Lung (tissue), 12 donors: ENCODE results near the gene UBXN11. TPM values are rescaled to one million over a fixed set of nuclear protein-coding genes. Genes with fewer than 3 reads are reported as not detected.
A peak's percentile ranks its signal among the peaks of the same experiment; 100 is the strongest.

Experiments
- ATAC-seq: fragments of 200-7000 bp; cut with Tn5 transposase; one replicate; pipeline ENCODE4 v1.9.1; 2020; ENCODE audit warnings: moderate number of reproducible peaks; ENCODE audit not compliant: insufficient read depth, low FRiP score
- DNase-seq, 3 donors: peaks; one replicate each; pipeline ENCODE4 v3.0.0-alpha.2; 2013 to 2017
- H3K27ac ChIP-seq, 2 donors: one replicate each; pipeline ENCODE4 v1.5.1; 2013; ENCODE audit warnings: mild to moderate bottlenecking in 2 of 2, moderate library complexity in 2 of 2, control low read depth in 1 of 2, inconsistent platforms in 1 of 2, low read depth in 1 of 2, low read length in 1 of 2
- H3K27me3 ChIP-seq, 3 donors: one replicate each; pipeline ENCODE4 v1.5.1; 2013; ENCODE audit warnings: low read length in 2 of 3; ENCODE audit not compliant: control insufficient read depth in 3 of 3, insufficient read depth in 3 of 3
- H3K36me3 ChIP-seq, 4 donors: one replicate each; pipeline ENCODE4 v1.5.1; 2013; ENCODE audit warnings: low read length in 4 of 4, mild to moderate bottlenecking in 1 of 4, moderate library complexity in 1 of 4; ENCODE audit not compliant: control insufficient read depth in 4 of 4, insufficient read depth in 4 of 4
- H3K4me1 ChIP-seq, 5 donors: one replicate each; pipeline ENCODE4 v1.5.1; 2013; ENCODE audit warnings: low read length in 5 of 5, mild to moderate bottlenecking in 2 of 5, moderate library complexity in 1 of 5; ENCODE audit not compliant: control insufficient read depth in 5 of 5, insufficient read depth in 5 of 5
- H3K4me3 ChIP-seq: one replicate; pipeline ENCODE4 v1.5.1; 2013; ENCODE audit warnings: mild to moderate bottlenecking, control low read depth, moderate library complexity
- H3K9ac ChIP-seq, 2 donors: one replicate each; pipeline ENCODE4 v1.5.1; 2013; ENCODE audit warnings: low read length in 2 of 2, control low read depth in 1 of 2; ENCODE audit not compliant: insufficient read depth in 1 of 2
- H3K9me3 ChIP-seq, 4 donors: one replicate each; pipeline ENCODE4 v1.5.1; 2013; ENCODE audit warnings: low read length in 3 of 4, mild to moderate bottlenecking in 1 of 4, moderate library complexity in 1 of 4; ENCODE audit not compliant: control insufficient read depth in 4 of 4, insufficient read depth in 3 of 4
- WGBS, 2 donors: extraction: QIAGEN DNeasy Blood & Tissue Kit; methylation state at CpG; one replicate each; pipeline ENCODE4 v1.1.7; 2013; 5-methylcytosine and 5-hydroxymethylcytosine counted together
- polyA plus RNA-seq, 2 donors: library from polyadenylated mRNA; stranded (reverse); fragments of 200-250 nt; gene quantifications; one replicate each; pipeline ENCODE4 v1.2.1, GENCODE V29; 2013
- total RNA-seq, 2 donors: library from RNA; depleted of rRNA in 1 of 2; stranded (reverse); fragments of >200 nt in 1 of 2; gene quantifications; one replicate each; pipeline ENCODE4 v1.2.1, GENCODE V29; 2014 to 2021
- TF ChIP-seq, protein P1 (sequence below): IDR thresholded peaks from 2 replicates; pipeline ENCODE4 v1.5.1; 2012; ENCODE audit warnings: mild to moderate bottlenecking; ENCODE audit errors: control extremely low read depth, extremely low read depth
- donor health status: control.
- donor health status: control.
- donor health status: Bipolar disorder and iron deficiency.
- donor health status: healthy.
- donor health status: DM: yes; HTN: yes; CAD: no.

UBXN11 gene
- total and polyA plus RNA-seq, 4 donors: 20.1 to 82.1 (median 54.9) TPM

DNA sequence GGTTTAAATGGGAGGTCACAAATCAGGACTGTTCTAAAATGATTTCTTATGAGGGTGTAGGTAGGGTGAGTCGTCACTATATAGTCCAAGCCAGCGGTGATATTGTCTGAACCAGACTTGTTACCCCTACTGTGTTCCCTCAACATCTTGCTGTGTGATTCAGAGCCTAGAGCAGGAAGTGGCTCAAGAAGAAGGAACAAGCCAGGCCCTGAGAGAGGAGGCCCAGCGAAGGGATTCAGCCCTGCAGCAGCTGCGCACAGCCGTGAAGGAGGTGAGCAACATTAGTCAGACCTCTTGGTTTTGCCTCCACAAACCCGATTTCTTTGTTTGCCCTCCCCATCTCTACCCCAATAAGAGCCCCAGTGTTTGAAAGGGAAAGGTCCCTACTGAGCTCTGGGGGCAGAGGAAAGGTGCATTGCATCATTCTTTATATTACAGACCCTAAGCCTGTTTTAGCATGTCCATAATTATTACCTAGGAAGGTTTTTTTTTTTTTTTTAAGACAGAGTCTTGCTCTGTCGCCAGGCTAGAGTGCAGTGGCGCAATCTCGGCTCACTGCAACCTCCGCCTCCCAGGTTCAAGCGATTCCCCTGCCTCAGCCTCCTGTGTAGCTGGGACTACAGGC lies 31.5 kb downstream of the UBXN11 start:
- DNase-seq: no peak
- H3K27me3 ChIP-seq: no peaks in the 10 kb centered on the region
- TF ChIP-seq, protein P1, sequence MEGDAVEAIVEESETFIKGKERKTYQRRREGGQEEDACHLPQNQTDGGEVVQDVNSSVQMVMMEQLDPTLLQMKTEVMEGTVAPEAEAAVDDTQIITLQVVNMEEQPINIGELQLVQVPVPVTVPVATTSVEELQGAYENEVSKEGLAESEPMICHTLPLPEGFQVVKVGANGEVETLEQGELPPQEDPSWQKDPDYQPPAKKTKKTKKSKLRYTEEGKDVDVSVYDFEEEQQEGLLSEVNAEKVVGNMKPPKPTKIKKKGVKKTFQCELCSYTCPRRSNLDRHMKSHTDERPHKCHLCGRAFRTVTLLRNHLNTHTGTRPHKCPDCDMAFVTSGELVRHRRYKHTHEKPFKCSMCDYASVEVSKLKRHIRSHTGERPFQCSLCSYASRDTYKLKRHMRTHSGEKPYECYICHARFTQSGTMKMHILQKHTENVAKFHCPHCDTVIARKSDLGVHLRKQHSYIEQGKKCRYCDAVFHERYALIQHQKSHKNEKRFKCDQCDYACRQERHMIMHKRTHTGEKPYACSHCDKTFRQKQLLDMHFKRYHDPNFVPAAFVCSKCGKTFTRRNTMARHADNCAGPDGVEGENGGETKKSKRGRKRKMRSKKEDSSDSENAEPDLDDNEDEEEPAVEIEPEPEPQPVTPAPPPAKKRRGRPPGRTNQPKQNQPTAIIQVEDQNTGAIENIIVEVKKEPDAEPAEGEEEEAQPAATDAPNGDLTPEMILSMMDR: no peak

DNA sequence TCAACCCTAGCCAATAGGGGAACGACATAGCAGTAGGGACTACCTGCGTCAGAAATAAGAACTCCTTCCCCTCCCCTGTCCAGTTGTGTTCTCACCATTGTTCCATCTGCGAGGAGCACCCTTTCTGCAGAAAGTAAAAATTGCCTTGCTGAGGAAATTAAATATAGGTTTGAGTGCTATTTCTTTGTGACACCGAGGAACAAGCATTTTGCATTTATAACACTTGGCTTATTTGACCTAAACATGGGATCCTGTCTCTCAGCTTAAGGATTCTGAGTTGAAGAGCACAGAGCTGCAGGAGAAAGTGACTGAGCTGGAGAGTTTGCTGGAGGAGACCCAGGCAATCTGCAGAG lies 37.3 kb downstream of the UBXN11 start:
- Histone ChIP-seq H3K9me3 (peaks cover 0 to 8% (median 0%) of the 10 kb centered on the region in 4 donors), H3K9ac (no peak overlapping the region), H3K27ac (no peak overlapping the region), H3K36me3 (peaks cover 8 to 23% (median 16%) of the 10 kb centered on the region in 4 donors), H3K4me1 (no peaks in the 10 kb centered on the region), H3K4me3 (no peak overlapping the region), H3K27me3 (no peaks in the 10 kb centered on the region)
- WGBS, 2 donors: 97 to 100% methylated on average over 4 of the region's 4 CpGs
- no peak for DNase-seq
- TF ChIP-seq, protein P1: no peak
- no peak for ATAC-seq

More for the DNA sequence above, 31.5 kb downstream of the UBXN11 start:
- Histone ChIP-seq H3K4me1 (peaks cover 5 to 21% (median 19%) of the 10 kb centered on the region in 5 donors), H3K9me3 (no peaks in the 10 kb centered on the region), H3K36me3 (peaks cover 5 to 26% (median 11%) of the 10 kb centered on the region in 4 donors), H3K9ac (no peak overlapping the region), H3K4me3 (no peak overlapping the region), H3K27ac (peak overlapping the region; percentile 41 to 96)
- ATAC-seq: no peak
- 35 to 67% methylated on average over 11 of the region's 11 CpGs for WGBS, 2 donors

DNA sequence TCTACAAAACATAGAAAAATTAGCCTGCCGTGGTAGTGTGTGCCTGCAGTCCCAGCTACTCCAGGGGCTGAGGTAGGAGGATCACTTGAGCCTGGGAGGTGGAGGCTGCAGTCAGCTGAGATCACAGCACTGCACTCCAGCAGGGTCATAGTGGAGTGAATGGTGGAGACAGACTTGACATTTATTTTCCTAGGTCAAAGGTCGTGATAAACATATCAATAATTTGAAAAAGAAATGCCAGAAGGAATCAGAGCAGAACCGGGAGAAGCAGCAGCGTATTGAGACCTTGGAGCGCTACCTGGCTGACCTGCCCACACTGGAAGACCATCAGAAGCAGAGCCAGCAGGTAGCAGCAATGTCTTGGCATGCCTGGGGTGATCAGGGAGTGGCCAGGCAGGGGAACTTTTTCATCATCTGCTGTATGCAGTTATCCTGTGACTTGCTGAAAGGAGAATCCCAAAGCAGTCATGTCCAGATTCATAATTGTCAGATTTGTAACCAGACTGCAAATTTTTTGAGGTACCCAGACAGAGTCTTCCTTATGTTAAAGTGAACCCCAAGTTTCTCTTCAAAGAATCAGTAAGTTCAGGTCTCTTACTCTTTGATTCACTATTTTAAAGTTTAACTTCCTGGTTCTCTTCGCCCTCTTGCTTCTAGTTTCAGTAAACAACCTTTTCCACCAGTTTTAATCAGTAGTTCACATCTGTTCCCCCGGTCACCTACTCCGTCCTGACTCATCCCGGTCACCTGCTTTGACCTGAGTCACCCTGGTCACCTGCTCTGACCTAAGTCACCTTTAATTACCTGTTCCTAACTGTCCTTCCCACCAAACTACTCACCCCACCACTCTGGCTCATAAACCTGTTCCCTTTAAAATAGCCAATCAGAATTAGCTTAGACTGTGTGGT lies 37.9 kb downstream of the UBXN11 start:
- Histone ChIP-seq H3K27me3 (no peaks in the 10 kb centered on the region), H3K9me3 (peaks cover 0 to 8% (median 0%) of the 10 kb centered on the region in 4 donors), H3K4me3 (no peak overlapping the region), H3K36me3 (peaks cover 10 to 23% (median 16%) of the 10 kb centered on the region in 4 donors), H3K9ac (no peak overlapping the region), H3K4me1 (no peaks in the 10 kb centered on the region), H3K27ac (no peak overlapping the region)
- TF ChIP-seq, protein P1: no peak
- 97 to 98% methylated on average over 9 of the region's 9 CpGs for WGBS, 2 donors
- DNase-seq (no peak), ATAC-seq (no peak)
